ENCODE data around the gene DPYSL5.

DNA sequence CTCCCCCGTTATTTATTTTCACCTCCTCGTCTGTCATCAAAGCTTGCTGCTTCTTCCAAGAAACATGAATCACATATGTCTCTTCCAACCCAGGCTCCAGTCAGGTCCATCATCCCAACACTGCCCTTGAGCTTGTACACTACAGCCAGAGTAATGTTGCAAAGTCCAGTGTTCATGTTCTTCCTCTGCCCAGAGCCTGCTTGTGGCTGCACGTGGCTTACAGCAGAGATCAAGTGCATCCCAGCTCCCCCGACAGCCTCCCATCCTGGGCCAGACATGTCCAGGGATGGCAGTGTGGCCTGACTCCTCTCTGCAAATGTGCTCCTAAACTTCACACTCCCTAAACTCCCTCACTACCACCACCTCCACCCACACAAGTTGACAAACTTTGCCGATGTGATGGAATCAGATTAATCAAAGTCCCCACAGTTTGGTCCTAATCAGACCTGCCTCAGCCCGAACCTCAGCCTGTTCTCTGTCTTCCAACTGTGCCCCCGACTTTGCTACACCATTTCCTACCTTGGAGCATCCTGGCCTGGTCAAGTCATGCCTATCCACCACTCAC, 68.3 kb downstream of the DPYSL5 start:
- TF ChIP-seq, protein P1, sequence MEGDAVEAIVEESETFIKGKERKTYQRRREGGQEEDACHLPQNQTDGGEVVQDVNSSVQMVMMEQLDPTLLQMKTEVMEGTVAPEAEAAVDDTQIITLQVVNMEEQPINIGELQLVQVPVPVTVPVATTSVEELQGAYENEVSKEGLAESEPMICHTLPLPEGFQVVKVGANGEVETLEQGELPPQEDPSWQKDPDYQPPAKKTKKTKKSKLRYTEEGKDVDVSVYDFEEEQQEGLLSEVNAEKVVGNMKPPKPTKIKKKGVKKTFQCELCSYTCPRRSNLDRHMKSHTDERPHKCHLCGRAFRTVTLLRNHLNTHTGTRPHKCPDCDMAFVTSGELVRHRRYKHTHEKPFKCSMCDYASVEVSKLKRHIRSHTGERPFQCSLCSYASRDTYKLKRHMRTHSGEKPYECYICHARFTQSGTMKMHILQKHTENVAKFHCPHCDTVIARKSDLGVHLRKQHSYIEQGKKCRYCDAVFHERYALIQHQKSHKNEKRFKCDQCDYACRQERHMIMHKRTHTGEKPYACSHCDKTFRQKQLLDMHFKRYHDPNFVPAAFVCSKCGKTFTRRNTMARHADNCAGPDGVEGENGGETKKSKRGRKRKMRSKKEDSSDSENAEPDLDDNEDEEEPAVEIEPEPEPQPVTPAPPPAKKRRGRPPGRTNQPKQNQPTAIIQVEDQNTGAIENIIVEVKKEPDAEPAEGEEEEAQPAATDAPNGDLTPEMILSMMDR (IDR thresholded peaks at IDR 0.05; ENCODE audit: low read length): no peak
- no peak for TF ChIP-seq EZH2 (IDR thresholded peaks at IDR 0.05; ENCODE audit: borderline replicate concordance, low read length)
